HL-60 (cell line): ENCODE results near the gene NPEPPS.

Experiments used
- DNase-seq, 2 experiments: peaks; one replicate each; pipeline ENCODE4 v3.0.0-alpha.2; 2010 to 2020; ENCODE audit warnings: low read depth in 1 of 2, low spot score in 1 of 2
- H3K27ac ChIP-seq: fragments of 250-450 bp; sonication (Bioruptor Pico); replicated peaks from 2 replicates; pipeline ENCODE4 v1.5.1; 2020; ENCODE audit warnings: mild to moderate bottlenecking, moderate library complexity
- H3K27me3 ChIP-seq: fragments of 250-450 bp; sonication (Bioruptor Pico); 2 replicates; pipeline ENCODE4 v1.5.1; 2021; ENCODE audit warnings: mild to moderate bottlenecking, moderate library complexity; ENCODE audit not compliant: insufficient read depth, poor library complexity, severe bottlenecking
- H3K4me3 ChIP-seq: replicated peaks from 2 replicates; pipeline ENCODE4 v1.5.1; 2011; ENCODE audit warnings: mild to moderate bottlenecking, control low read depth, low read length; ENCODE audit not compliant: insufficient read depth
- GABPA ChIP-seq: IDR thresholded peaks from 2 replicates; pipeline ENCODE4 v1.6.1; 2012; ENCODE audit warnings: low read depth
- POLR2AphosphoS5 ChIP-seq: IDR thresholded peaks from 2 replicates; pipeline ENCODE4 v1.6.1; 2012; ENCODE audit warnings: low read depth
- SPI1 ChIP-seq: IDR thresholded peaks from 2 replicates; pipeline ENCODE4 v1.6.1; 2012; ENCODE audit warnings: low read depth, mild to moderate bottlenecking, borderline replicate concordance
- TF ChIP-seq, protein P1 (sequence below): IDR thresholded peaks from one replicate; pipeline ENCODE4 v1.5.1; 2011; ENCODE audit warnings: low read length, control low read depth, inconsistent platforms; ENCODE audit not compliant: insufficient read depth
- TF ChIP-seq, protein P2 (sequence below): IDR thresholded peaks from 2 replicates; pipeline ENCODE4 v1.6.1; 2012; ENCODE audit warnings: low read depth; ENCODE audit not compliant: insufficient replicate concordance

Gene NPEPPS

DNA sequence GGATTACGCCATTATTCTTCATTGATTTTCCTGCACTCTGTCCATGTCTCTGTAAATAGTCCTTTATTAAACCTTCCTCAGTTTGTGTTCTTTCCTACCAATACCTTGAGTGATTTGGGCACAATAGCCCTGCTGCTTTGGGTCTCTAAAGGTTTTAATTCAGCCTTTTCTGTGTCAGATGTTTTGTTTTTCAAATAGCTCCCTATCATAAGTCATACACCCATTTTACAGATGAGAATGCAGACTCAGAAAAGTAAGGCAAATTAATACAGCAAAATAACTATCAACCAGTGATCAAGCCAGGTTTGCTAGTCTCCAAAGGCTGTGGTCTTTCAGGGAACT lies 93.8 kb downstream of the NPEPPS start:
- no peaks in the 10 kb centered on the region for H3K27me3 ChIP-seq
- no peak overlapping the region for H3K27ac ChIP-seq
- TF ChIP-seq, protein P1, sequence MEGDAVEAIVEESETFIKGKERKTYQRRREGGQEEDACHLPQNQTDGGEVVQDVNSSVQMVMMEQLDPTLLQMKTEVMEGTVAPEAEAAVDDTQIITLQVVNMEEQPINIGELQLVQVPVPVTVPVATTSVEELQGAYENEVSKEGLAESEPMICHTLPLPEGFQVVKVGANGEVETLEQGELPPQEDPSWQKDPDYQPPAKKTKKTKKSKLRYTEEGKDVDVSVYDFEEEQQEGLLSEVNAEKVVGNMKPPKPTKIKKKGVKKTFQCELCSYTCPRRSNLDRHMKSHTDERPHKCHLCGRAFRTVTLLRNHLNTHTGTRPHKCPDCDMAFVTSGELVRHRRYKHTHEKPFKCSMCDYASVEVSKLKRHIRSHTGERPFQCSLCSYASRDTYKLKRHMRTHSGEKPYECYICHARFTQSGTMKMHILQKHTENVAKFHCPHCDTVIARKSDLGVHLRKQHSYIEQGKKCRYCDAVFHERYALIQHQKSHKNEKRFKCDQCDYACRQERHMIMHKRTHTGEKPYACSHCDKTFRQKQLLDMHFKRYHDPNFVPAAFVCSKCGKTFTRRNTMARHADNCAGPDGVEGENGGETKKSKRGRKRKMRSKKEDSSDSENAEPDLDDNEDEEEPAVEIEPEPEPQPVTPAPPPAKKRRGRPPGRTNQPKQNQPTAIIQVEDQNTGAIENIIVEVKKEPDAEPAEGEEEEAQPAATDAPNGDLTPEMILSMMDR, result no peak
- TF ChIP-seq GABPA, result no peak
- no peak for DNase-seq
- H3K4me3 ChIP-seq, result no peak overlapping the region

DNA sequence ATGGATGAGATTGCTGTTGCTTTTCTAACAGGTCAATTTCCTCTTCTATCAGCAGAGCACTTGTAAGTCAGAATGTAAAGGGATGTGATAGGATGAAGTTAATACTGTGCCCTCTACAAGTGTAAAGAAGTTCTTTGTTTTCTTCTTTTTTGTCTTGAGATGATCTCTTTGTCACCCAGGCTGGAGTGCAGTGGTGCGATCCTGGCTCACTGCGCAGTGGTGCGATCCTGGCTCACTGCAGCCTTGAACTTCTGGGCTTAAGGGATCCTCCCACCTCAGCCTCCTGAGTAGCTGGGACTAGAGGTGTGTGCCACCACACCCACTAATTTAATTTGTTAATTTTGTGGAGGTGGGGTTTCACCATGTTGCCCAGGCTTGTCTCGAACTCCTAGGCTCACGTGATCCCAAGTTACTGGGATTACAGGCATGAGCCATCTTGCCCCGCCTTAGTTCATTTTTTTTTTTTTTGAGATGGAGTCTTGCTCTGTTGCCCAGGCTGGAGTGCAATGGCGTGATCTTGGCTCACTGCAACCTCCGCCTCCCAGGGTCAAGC lies 97.2 kb downstream of the NPEPPS start:
- Histone ChIP-seq H3K4me3 (no peak overlapping the region), H3K27me3 (no peaks in the 10 kb centered on the region), H3K27ac (no peak overlapping the region)
- TF ChIP-seq, protein P1, result no peak
- TF ChIP-seq SPI1 (no peak), GABPA (no peak), POLR2AphosphoS5 (no peak)
- TF ChIP-seq, protein P2, sequence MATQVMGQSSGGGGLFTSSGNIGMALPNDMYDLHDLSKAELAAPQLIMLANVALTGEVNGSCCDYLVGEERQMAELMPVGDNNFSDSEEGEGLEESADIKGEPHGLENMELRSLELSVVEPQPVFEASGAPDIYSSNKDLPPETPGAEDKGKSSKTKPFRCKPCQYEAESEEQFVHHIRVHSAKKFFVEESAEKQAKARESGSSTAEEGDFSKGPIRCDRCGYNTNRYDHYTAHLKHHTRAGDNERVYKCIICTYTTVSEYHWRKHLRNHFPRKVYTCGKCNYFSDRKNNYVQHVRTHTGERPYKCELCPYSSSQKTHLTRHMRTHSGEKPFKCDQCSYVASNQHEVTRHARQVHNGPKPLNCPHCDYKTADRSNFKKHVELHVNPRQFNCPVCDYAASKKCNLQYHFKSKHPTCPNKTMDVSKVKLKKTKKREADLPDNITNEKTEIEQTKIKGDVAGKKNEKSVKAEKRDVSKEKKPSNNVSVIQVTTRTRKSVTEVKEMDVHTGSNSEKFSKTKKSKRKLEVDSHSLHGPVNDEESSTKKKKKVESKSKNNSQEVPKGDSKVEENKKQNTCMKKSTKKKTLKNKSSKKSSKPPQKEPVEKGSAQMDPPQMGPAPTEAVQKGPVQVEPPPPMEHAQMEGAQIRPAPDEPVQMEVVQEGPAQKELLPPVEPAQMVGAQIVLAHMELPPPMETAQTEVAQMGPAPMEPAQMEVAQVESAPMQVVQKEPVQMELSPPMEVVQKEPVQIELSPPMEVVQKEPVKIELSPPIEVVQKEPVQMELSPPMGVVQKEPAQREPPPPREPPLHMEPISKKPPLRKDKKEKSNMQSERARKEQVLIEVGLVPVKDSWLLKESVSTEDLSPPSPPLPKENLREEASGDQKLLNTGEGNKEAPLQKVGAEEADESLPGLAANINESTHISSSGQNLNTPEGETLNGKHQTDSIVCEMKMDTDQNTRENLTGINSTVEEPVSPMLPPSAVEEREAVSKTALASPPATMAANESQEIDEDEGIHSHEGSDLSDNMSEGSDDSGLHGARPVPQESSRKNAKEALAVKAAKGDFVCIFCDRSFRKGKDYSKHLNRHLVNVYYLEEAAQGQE, result no peak
- no peak for DNase-seq

DNA sequence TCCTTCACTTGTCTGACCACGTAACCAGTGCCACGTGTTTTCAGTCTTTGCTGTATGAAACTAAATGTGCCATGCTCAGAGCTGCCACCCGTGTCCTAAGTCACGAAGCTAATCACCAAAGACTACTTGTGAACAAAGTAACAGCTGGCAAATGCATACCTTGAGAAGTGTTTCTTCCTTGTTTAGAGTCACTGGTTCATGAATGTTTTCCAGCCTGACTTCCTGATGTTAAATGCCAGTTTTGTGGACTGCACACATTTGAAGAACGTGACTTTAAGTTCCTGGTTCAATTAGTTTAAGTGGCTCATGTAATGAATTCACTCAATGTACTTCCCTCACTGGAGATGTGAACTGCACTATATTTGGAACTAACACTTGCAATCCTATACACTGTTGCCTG lies 98.9 kb downstream of the NPEPPS start:
- DNase-seq, result no peak
- TF ChIP-seq POLR2AphosphoS5, result no peak
- H3K27me3 ChIP-seq, result no peaks in the 10 kb centered on the region
- no peak overlapping the region for H3K4me3 ChIP-seq
- no peak overlapping the region for H3K27ac ChIP-seq

DNA sequence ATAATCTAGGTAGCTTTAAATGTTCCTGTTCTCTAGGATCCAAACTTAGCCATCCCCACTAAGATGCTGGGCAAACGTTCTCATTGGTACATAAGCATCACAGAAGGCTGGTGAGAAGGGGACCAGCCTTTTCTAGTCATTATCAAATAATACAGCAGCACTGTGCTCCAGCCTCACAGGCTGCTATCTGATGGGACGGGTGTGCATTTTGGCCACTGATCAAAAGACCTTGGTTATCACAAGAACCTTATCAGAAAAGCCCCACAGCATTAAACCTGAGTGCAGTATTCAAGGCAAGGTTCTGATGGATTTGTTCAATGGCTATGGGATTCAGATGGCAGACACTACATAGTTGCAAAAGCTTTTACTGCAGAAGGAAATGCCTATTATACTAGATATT lies 99.7 kb downstream of the NPEPPS start:
- Histone ChIP-seq H3K4me3 (no peak overlapping the region), H3K27ac (no peak overlapping the region), H3K27me3 (no peaks in the 10 kb centered on the region)
- no peak for DNase-seq
- TF ChIP-seq, protein P2, result no peak
- TF ChIP-seq, protein P1, result no peak
- TF ChIP-seq SPI1 (no peak), POLR2AphosphoS5 (no peak), GABPA (no peak)
